ENCODE measurements around the gene EPHA1.
A peak's percentile ranks its signal among the peaks of the same experiment; 100 is the strongest.

The EPHA1 gene

GRCh38 chr7:143361552-143362130, 47.0 kb downstream of the EPHA1 start:
- DNase-seq (ENCODE audit: low read depth): no peak
- no peak for TF ChIP-seq CTCF (conservative IDR thresholded peaks at IDR 0.05; ENCODE audit: control insufficient read depth, insufficient read depth, low read depth, low read length)
- H3K4me3 ChIP-seq (ENCODE audit: control insufficient read depth, low read depth, low read length): peak overlapping the region; percentile 46

- DNase-seq (ENCODE audit: low read depth): no peak
- TF ChIP-seq CTCF (conservative IDR thresholded peaks at IDR 0.05; ENCODE audit: control insufficient read depth, insufficient read depth, low read depth, low read length): no peak
- no peak overlapping the region for H3K4me3 ChIP-seq (ENCODE audit: control insufficient read depth, low read depth, low read length)
Observed at GRCh38 chr7:143360788-143361551, 47.7 kb downstream of the EPHA1 start.

GRCh38 chr7:143359771-143360353, 48.8 kb downstream of the EPHA1 start:
- DNase-seq (ENCODE audit: low read depth): no peak
- no peak for TF ChIP-seq CTCF (conservative IDR thresholded peaks at IDR 0.05; ENCODE audit: control insufficient read depth, insufficient read depth, low read depth, low read length)
- H3K4me3 ChIP-seq (ENCODE audit: control insufficient read depth, low read depth, low read length): no peak overlapping the region

- no peak overlapping the region for H3K4me3 ChIP-seq (ENCODE audit: control insufficient read depth, low read depth, low read length)
- no peak for TF ChIP-seq CTCF (conservative IDR thresholded peaks at IDR 0.05; ENCODE audit: control insufficient read depth, insufficient read depth, low read depth, low read length)
- no peak for DNase-seq (ENCODE audit: low read depth)
Observed at GRCh38 chr7:143358626-143359025, 50.0 kb downstream of the EPHA1 start.

GRCh38 chr7:143356414-143357050, 52.1 kb downstream of the EPHA1 start:
- DNase-seq (ENCODE audit: low read depth): no peak
- no peak for TF ChIP-seq CTCF (conservative IDR thresholded peaks at IDR 0.05; ENCODE audit: control insufficient read depth, insufficient read depth, low read depth, low read length)
- no peak overlapping the region for H3K4me3 ChIP-seq (ENCODE audit: control insufficient read depth, low read depth, low read length)

- DNase-seq (ENCODE audit: low read depth): no peak
- no peak overlapping the region for H3K4me3 ChIP-seq (ENCODE audit: control insufficient read depth, low read depth, low read length)
- TF ChIP-seq CTCF (conservative IDR thresholded peaks at IDR 0.05; ENCODE audit: control insufficient read depth, insufficient read depth, low read depth, low read length): no peak
Observed at GRCh38 chr7:143355450-143356385, 52.9 kb downstream of the EPHA1 start.

All from fibroblast of mammary gland (primary cell).